ENCODE results near the gene USP6NL.

DNA sequence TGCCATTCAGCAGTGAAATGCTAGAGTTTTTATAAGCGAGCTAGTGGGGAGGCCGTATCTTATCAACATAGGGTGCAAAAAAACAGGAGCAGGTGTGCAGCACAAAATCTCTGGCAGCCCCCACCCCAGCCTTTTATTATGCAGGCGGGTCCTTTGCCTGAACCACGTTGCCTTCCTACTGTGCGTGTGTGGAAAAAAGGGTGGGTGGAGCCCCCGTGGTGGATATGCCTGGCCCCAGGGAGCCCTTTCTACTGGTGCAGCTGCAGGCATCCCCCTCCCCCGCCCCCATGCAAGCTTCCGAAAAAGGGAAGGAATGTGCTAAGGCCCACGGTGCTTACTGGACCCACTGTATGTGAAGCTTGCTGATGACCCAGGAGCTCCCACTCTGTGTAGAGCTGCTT, 175.9 kb downstream of the USP6NL start:
- no peak for TF ChIP-seq CTCF (IDR thresholded peaks at IDR 0.05 in 2 of 3, conservative IDR thresholded peaks at IDR 0.05 in 1 of 3; ENCODE audit: borderline replicate concordance in 1 of 3, insufficient read depth in 1 of 3, low read depth in 2 of 3, low read length in 2 of 3)
- no peak for TF ChIP-seq ZBTB33 (IDR thresholded peaks at IDR 0.05; ENCODE audit: extremely low read depth, insufficient replicate concordance, low read length)
- TF ChIP-seq SIN3A (IDR thresholded peaks at IDR 0.05; ENCODE audit: low read depth), result no peak
- TF ChIP-seq POLR2AphosphoS5 (IDR thresholded peaks at IDR 0.05; ENCODE audit: low read depth, low read length), result no peak
- no peak for TF ChIP-seq POLR2A (IDR thresholded peaks at IDR 0.05; ENCODE audit: borderline replicate concordance, extremely low read depth, insufficient read depth, insufficient read length)
- no peak for TF ChIP-seq ZNF274 (IDR thresholded peaks at IDR 0.05; ENCODE audit: low read depth, low read length)
- TF ChIP-seq EGR1 (IDR thresholded peaks at IDR 0.05; ENCODE audit: low read depth), result no peak
- no peak for TF ChIP-seq ELF1 (IDR thresholded peaks at IDR 0.05; ENCODE audit: borderline replicate concordance, low read depth)
- no peak for TF ChIP-seq ATF3 (IDR thresholded peaks at IDR 0.05)
- TF ChIP-seq RAD21 (IDR thresholded peaks at IDR 0.05; ENCODE audit: low read depth), result no peak
